ENCODE data around the gene SH3BP4.

The SH3BP4 gene

GRCh38 chr2:234951664-234952269 is at the start of gene SH3BP4:
Gene SH3BP4, plus strand, starts transcription at chr2:234952017. Its CDS starts 82,986 bp downstream, at chr2:235035003.
- TF ChIP-seq CTCF (IDR thresholded peaks at IDR 0.05; ENCODE audit: low read depth, low read length, missing control alignments): no peak
- no peak for DNase-seq (ENCODE audit: low read depth)
- no peak within 1 kb of the TSS for H3K4me3 ChIP-seq (ENCODE audit: low read depth, low read length)

- H3K4me3 ChIP-seq (ENCODE audit: low read depth, low read length): no peak overlapping the region
- DNase-seq (ENCODE audit: low read depth): no peak
- TF ChIP-seq CTCF (IDR thresholded peaks at IDR 0.05; ENCODE audit: low read depth, low read length, missing control alignments): no peak
Observed at GRCh38 chr2:234904785-234905184, 47.0 kb upstream of the SH3BP4 start.

GRCh38 chr2:234905547-234906265 is 46.1 kb upstream of the SH3BP4 start:
- DNase-seq (ENCODE audit: low read depth): no peak
- no peak overlapping the region for H3K4me3 ChIP-seq (ENCODE audit: low read depth, low read length)
- TF ChIP-seq CTCF (IDR thresholded peaks at IDR 0.05; ENCODE audit: low read depth, low read length, missing control alignments): no peak

GRCh38 chr2:234910186-234910679 is 41.6 kb upstream of the SH3BP4 start:
- no peak for DNase-seq (ENCODE audit: low read depth)
- TF ChIP-seq CTCF (IDR thresholded peaks at IDR 0.05; ENCODE audit: low read depth, low read length, missing control alignments): no peak
- no peak overlapping the region for H3K4me3 ChIP-seq (ENCODE audit: low read depth, low read length)

- DNase-seq (ENCODE audit: low read depth): no peak
- H3K4me3 ChIP-seq (ENCODE audit: low read depth, low read length): no peak overlapping the region
- no peak for TF ChIP-seq CTCF (IDR thresholded peaks at IDR 0.05; ENCODE audit: low read depth, low read length, missing control alignments)
Observed at GRCh38 chr2:234911271-234911670, 40.5 kb upstream of the SH3BP4 start.

- DNase-seq (ENCODE audit: low read depth): no peak
- H3K4me3 ChIP-seq (ENCODE audit: low read depth, low read length): no peak overlapping the region
- no peak for TF ChIP-seq CTCF (IDR thresholded peaks at IDR 0.05; ENCODE audit: low read depth, low read length, missing control alignments)
Observed at GRCh38 chr2:234912437-234912836, 39.4 kb upstream of the SH3BP4 start.

All from GM12864 (cell line).